Amygdala (tissue), 56 donors: ENCODE data around the gene CMYA5.
"Not testable (repeated sequence)": the region's sequence is repeated elsewhere in the genome, so short reads cannot be mapped to it uniquely, and the experiment has no call there.

ENCODE experiments used
- DNase-seq, 56 donors: peaks; one replicate each; lab custom pipeline; 2025; lab: John Stamatoyannopoulos, UW

The CMYA5 gene

GRCh38 chr5:79746642-79747569, 57.3 kb downstream of the CMYA5 start:
- DNase-seq = peak in 10 of 56 donors; percentile 3 to 22 (median 11)

- DNase-seq = peak in 4 of 56 donors; percentile 3 to 19 (median 5)
These were observed 61.2 kb downstream of the CMYA5 start for GRCh38 chr5:79750611-79751510.

- peak in 5 of 56 donors; percentile 1 to 29 (median 16) for DNase-seq
These were observed 63.5 kb downstream of the CMYA5 start for GRCh38 chr5:79753092-79753491.

GRCh38 chr5:79753877-79754645, 64.4 kb downstream of the CMYA5 start:
- no peak for DNase-seq

GRCh38 chr5:79754865-79755555, 65.4 kb downstream of the CMYA5 start:
- no peak for DNase-seq

- DNase-seq = no peak
These were observed 66.4 kb downstream of the CMYA5 start for GRCh38 chr5:79756076-79756475.

GRCh38 chr5:79759436-79759835, 69.8 kb downstream of the CMYA5 start:
- peak in 4 of 56 donors; percentile 20 to 52 (median 28) for DNase-seq

- DNase-seq = no peak
These were observed 70.2 kb downstream of the CMYA5 start for GRCh38 chr5:79759848-79760247.

- DNase-seq = no peak
These were observed 73.3 kb downstream of the CMYA5 start for GRCh38 chr5:79762929-79763328.

GRCh38 chr5:79764147-79764546, 74.5 kb downstream of the CMYA5 start:
- not testable (repeated sequence) for DNase-seq

- no peak for DNase-seq
These were observed 81.8 kb downstream of the CMYA5 start for GRCh38 chr5:79771387-79771786.

GRCh38 chr5:79772651-79773050, 83.0 kb downstream of the CMYA5 start:
- DNase-seq = no peak

- DNase-seq = no peak
These were observed 84.0 kb downstream of the CMYA5 start for GRCh38 chr5:79773612-79774011.

- peak in 25 of 56 donors; percentile 8 to 76 (median 39) for DNase-seq
These were observed 84.7 kb downstream of the CMYA5 start for GRCh38 chr5:79774171-79774854.

GRCh38 chr5:79774855-79775237, 85.2 kb downstream of the CMYA5 start:
- no peak for DNase-seq

- not testable (repeated sequence) for DNase-seq
These were observed 95.1 kb downstream of the CMYA5 start for GRCh38 chr5:79784741-79785140.

- DNase-seq = no peak
These were observed 96.3 kb downstream of the CMYA5 start for GRCh38 chr5:79785983-79786382.

- no peak for DNase-seq
These were observed 97.8 kb downstream of the CMYA5 start for GRCh38 chr5:79787448-79787847.

- no peak for DNase-seq
These were observed 102.2 kb downstream of the CMYA5 start for GRCh38 chr5:79791843-79792242.
